NT2/D1 (cell line): ENCODE measurements around the gene SERPINB12.

Source experiments
- SUZ12 ChIP-seq: IDR thresholded peaks from 2 replicates; pipeline ENCODE4 v1.6.1; 2011; ENCODE audit not compliant: insufficient read length, insufficient read depth; ENCODE audit errors: extremely low read depth
- YY1 ChIP-seq: IDR thresholded peaks from 2 replicates; pipeline ENCODE4 v1.6.1; 2011; ENCODE audit not compliant: insufficient read length, insufficient read depth

DNA sequence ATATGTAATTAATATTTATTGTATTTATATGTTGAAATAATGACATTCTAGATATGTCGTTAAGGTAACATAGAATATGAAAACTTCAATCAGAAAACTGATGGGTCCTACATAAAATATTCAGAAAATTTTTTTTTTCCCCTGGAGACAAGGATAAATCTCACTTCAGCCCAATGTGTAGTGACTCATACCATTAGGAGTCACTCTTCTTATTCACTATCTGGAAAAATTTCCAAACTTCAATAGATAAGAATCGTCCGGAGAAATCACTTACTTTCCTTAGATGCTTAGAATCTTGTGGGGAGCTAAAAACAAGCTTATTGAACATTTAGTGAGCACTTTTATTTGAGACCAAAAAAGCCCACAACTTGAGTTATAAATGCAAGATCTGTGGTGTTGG lies 49.6 kb downstream of the SERPINB12 start:
- TF ChIP-seq YY1 (no peak), SUZ12 (no peak)
